Omental fat pad (tissue), 4 donors: ENCODE measurements around the gene OBSCN. TPM values are rescaled to one million over a fixed set of nuclear protein-coding genes. Genes with fewer than 3 reads are reported as not detected.

Experiments used
- ATAC-seq: fragments of 150-250 bp; one replicate; pipeline ENCODE4 v1.9.1; 2016; ENCODE audit warnings: mild to moderate bottlenecking, moderate library complexity; ENCODE audit not compliant: low FRiP score
- DNase-seq: peaks from one replicate; pipeline ENCODE4 v3.0.0-alpha.2; 2019; ENCODE audit warnings: low spot score
- total RNA-seq, 4 donors: library from RNA; depleted of rRNA; stranded (reverse); fragments of >200 nt; gene quantifications; one replicate each; pipeline ENCODE4 v1.1.0, GENCODE V29; 2016
- TF ChIP-seq, protein P1 (sequence below), 3 donors: fragments of 450-650 bp; IDR thresholded peaks; one replicate each; pipeline ENCODE4 v1.5.1; 2016 to 2017; ENCODE audit warnings: antibody characterized with exemption in 3 of 3, mild to moderate bottlenecking in 3 of 3, moderate library complexity in 2 of 3

OBSCN gene
- total RNA-seq, 4 donors from 2014 or later: 5.4 to 26.0 (median 9.7) TPM

- TF ChIP-seq, protein P1, sequence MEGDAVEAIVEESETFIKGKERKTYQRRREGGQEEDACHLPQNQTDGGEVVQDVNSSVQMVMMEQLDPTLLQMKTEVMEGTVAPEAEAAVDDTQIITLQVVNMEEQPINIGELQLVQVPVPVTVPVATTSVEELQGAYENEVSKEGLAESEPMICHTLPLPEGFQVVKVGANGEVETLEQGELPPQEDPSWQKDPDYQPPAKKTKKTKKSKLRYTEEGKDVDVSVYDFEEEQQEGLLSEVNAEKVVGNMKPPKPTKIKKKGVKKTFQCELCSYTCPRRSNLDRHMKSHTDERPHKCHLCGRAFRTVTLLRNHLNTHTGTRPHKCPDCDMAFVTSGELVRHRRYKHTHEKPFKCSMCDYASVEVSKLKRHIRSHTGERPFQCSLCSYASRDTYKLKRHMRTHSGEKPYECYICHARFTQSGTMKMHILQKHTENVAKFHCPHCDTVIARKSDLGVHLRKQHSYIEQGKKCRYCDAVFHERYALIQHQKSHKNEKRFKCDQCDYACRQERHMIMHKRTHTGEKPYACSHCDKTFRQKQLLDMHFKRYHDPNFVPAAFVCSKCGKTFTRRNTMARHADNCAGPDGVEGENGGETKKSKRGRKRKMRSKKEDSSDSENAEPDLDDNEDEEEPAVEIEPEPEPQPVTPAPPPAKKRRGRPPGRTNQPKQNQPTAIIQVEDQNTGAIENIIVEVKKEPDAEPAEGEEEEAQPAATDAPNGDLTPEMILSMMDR (IDR thresholded peaks at IDR 0.05): no peak
- peak; percentile 11 for DNase-seq
- ATAC-seq: no peak
Measured at GRCh38 chr1:228276174-228276831, 68.5 kb downstream of the OBSCN start.

- TF ChIP-seq, protein P1 (IDR thresholded peaks at IDR 0.05): no peak
- DNase-seq (peak; percentile 18), ATAC-seq (no peak)
Measured at GRCh38 chr1:228276901-228277490, 69.2 kb downstream of the OBSCN start.

DNA sequence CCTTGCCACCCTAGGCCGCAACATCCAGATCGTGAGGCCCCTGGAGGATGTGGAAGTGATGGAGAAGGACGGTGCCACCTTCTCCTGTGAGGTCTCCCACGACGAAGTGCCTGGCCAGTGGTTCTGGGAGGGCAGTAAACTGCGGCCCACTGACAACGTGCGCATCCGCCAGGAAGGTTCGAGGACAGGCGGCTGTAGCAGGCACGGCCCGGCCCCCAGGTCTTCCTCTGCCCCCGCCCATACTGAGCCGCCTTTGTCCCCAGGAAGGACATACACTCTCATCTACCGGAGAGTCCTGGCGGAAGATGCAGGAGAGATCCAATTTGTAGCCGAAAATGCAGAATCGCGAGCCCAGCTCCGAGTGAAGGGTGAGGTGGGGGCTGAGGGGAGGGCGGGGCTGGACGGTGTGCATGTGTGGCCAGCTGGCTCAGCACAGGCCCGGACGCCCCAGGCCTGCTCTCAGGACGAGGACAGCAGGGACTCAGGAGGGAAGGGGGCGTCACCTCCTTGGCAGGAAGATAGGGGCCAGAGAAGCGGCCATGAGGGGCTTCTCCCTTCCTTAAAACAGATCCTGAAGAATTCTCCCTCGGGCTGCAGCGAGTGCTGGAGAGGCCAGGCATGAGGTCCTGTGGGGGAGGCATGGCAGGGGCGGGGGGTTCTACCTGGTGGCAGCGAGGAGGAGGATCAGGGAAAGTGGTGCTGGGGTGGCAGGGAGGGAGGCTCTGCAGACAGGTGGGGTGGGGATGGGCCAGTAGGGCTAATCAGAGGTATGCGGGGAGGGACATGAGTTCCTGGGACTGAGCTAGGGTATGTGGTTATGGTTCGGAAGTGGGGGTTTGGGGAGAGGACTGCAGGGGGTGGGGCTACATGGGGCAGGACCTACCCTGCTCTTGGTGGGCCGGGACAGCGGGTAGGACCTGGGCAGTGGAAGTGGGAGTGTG, 69.9 kb downstream of the OBSCN start:
- ATAC-seq: no peak
- no peak for DNase-seq
- TF ChIP-seq, protein P1 (IDR thresholded peaks at IDR 0.05): no peak

- TF ChIP-seq, protein P1 (IDR thresholded peaks at IDR 0.05): no peak
- DNase-seq (peak; percentile 2), ATAC-seq (no peak)
Measured at GRCh38 chr1:228278432-228278941, 70.6 kb downstream of the OBSCN start.

DNA sequence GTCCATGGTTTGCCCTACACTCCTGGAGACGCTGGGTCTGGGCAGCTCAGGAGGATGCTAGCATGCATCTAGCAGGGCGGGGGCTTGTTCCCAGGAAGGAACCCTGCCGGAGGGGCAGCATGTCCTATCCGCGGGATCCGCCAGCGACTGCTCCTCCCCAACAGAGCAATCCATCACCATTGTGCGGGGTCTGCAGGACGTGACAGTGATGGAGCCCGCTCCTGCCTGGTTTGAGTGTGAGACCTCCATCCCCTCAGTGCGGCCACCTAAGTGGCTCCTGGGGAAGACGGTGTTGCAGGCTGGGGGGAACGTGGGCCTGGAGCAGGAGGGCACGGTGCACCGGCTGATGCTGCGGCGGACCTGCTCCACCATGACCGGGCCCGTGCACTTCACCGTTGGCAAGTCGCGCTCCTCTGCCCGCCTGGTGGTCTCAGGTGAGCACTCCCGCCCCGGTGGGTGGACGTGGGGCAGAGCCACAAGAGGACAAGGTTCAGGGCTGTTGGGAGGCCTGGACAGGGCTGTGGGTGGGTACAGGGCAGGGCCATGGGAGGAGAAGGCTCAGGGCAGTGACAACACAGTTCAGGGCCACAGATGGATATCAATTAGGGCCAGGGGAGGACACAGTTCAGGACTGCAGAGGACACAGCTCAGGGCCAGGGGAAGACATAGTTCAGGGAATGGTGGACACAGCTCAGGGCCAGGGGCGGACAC, 71.3 kb downstream of the OBSCN start:
- no peak for ATAC-seq
- peak; percentile 13 for DNase-seq
- TF ChIP-seq, protein P1 (IDR thresholded peaks at IDR 0.05): no peak

DNA sequence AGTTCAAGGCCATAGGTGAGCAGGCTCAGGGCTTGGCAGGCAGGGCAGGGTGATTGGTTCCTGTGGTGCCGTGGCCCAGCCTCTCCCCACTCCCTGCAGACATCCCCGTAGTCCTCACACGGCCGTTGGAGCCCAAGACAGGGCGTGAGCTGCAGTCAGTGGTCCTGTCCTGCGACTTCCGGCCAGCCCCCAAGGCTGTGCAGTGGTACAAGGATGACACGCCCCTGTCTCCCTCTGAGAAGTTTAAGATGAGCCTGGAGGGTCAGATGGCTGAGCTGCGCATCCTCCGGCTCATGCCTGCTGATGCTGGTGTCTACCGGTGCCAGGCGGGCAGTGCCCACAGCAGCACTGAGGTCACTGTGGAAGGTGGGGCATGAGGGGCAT, 71.9 kb downstream of the OBSCN start:
- TF ChIP-seq, protein P1 (IDR thresholded peaks at IDR 0.05): no peak
- no peak for DNase-seq
- no peak for ATAC-seq
